Measurements from ENCODE around the gene ZNF75A. TPM values are rescaled to one million over a fixed set of nuclear protein-coding genes. Genes with fewer than 3 reads are reported as not detected.

The ZNF75A gene
- total and polyA plus RNA-seq, 9 of the 15 experiments (the other 6 are each of a cell fraction or from before 2014, with no cell fraction given) = 7.2 to 24.5 (median 17.1) TPM

DNA sequence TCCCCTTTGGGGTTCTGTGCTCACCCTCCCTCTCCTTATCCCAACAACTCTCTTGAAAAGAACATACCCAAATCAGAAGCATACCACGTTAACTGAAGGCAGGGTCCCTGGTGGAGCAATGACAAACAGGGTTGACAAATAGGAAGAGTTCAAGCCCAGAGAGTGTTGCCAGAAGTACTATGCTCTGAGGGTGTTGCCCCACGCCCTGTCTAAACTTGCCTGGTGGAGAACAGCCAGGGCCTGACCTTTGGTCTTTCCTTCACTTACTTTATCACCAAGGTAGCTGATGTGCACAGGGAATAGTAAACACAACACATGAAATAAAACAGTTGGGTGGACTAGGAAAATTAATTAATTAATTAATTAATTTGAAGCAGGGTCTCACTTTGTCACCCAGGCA is 23.3 kb downstream of the ZNF75A start (continued):
- TF ChIP-seq, protein P1, sequence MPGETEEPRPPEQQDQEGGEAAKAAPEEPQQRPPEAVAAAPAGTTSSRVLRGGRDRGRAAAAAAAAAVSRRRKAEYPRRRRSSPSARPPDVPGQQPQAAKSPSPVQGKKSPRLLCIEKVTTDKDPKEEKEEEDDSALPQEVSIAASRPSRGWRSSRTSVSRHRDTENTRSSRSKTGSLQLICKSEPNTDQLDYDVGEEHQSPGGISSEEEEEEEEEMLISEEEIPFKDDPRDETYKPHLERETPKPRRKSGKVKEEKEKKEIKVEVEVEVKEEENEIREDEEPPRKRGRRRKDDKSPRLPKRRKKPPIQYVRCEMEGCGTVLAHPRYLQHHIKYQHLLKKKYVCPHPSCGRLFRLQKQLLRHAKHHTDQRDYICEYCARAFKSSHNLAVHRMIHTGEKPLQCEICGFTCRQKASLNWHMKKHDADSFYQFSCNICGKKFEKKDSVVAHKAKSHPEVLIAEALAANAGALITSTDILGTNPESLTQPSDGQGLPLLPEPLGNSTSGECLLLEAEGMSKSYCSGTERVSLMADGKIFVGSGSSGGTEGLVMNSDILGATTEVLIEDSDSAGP (CRISPR knock-in tag; IDR thresholded peaks at IDR 0.05) = no peak

DNA sequence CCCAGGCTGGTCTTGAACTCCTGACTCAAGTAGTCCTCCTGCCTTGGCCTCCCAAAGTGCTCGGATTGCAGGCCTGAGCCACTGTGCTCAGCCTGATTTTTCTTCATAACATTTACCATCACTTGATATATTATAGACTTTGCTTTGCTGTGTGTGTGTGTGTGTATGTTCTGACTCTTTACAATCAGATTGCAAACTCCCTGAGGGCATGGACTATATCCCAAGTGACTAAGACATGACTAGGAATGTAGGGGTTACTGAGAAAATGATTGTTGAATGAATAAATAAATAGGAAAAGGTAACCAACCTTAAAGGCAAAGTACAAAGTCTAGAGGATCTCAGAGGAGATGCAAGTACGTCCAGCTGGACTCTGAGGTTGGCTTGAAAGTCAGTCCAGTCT is 40.7 kb downstream of the ZNF75A start:
- H3K27me3 ChIP-seq (ENCODE audit: control insufficient read depth in 2 of 2, insufficient read depth in 2 of 2, low read length in 2 of 2) = no peaks in the 10 kb centered on the region
- peaks cover 14 to 16% of the 10 kb centered on the region in 2 experiments for H3K4me1 ChIP-seq (replicated peaks in 1 of 2; ENCODE audit: control insufficient read depth in 2 of 2, insufficient read depth in 2 of 2, low read length in 2 of 2)
- no TSS peak for BruUV-seq (replicated peaks)
- peaks cover 3% of the 10 kb centered on the region for H3K9me1 ChIP-seq (ENCODE audit: control insufficient read depth, insufficient read depth, low read length)
- TF ChIP-seq YBX1 (IDR thresholded peaks at IDR 0.05) (no peak), ZNF316 (IDR thresholded peaks at IDR 0.05) (peak; percentile 35; the same call in 1 of the 2 replicates), ZNF217 (CRISPR knock-in tag; IDR thresholded peaks at IDR 0.05) (no peak)
- POLR2A ChIA-PET = no interaction called here
- H4K20me1 ChIP-seq (replicated peaks; ENCODE audit: control insufficient read depth, insufficient read depth, low read length) = no peaks in the 10 kb centered on the region
- no peaks in the 10 kb centered on the region for H3K79me2 ChIP-seq (ENCODE audit: control insufficient read depth, insufficient read depth, low read length)
- intact Hi-C loops (cut with micrococcal nuclease) = no loop called here
- H3K4me2 ChIP-seq (ENCODE audit: insufficient read depth, low read length) = no peak overlapping the region
- H3K36me3 ChIP-seq (ENCODE audit: control insufficient read depth, insufficient read depth, low read length) = no peaks in the 10 kb centered on the region
- no peak for ATAC-seq
- WGBS (ENCODE audit: insufficient coverage, low coverage, missing lambda C conversion rate) = 5% methylated on average over 2 of the region's 2 CpGs
- DNase-seq (ENCODE audit: extremely low read depth in 1 of 4, low spot score in 3 of 4) = no peak
- H3K27ac ChIP-seq (ENCODE audit: extremely low read depth, low read depth, low read length) = no peak overlapping the region
- in situ Hi-C loops (cut with MboI) = no loop called here
- FAIRE-seq = no peak
- no peaks in the 10 kb centered on the region for H3K9me3 ChIP-seq (replicated peaks; ENCODE audit: control insufficient read depth, insufficient read depth, low read depth, low read length)
- no peak overlapping the region for H3K9ac ChIP-seq (ENCODE audit: insufficient read depth in 1 of 2, low read depth in 2 of 2, low read length in 2 of 2)
- CTCF ChIA-PET (ENCODE audit: low intra/inter-chr PET ratio) = no interaction called here
- no peak overlapping the region for H2AFZ ChIP-seq (ENCODE audit: low read depth, low read length)
- H3K4me3 ChIP-seq = no peak overlapping the region
